MCF 10A (cell line): ENCODE measurements around the gene SEC63. TPM values are rescaled to one million over a fixed set of nuclear protein-coding genes. Genes with fewer than 3 reads are reported as not detected.

ENCODE experiments used
- BruUV-seq: library from RNA; stranded (reverse); fragments of 400-500 nt; replicated peaks from 2 replicates; lab custom pipeline; 2021; lab: Mats Ljungman, UMichigan
- CTCF ChIA-PET: fragments of 300-600 bp; sonication (Branson Sonifier 250); formaldehyde crosslinking; extraction: SDS; loops from one replicate; lab custom pipeline; 2021; ENCODE audit warnings: antibody characterized with exemption, inconsistent platforms; lab: Yijun Ruan, JAX
- POLR2A ChIA-PET: fragments of 300-600, 350-650 bp; sonication (Branson Sonifier 250); formaldehyde crosslinking; extraction: SDS; loops from one replicate; lab custom pipeline; 2020; ENCODE audit warnings: antibody characterized with exemption, inconsistent platforms; lab: Yijun Ruan, JAX
- DNase-seq: peaks from one replicate; pipeline ENCODE4 v3.0.0-alpha.2; 2018; ENCODE audit not compliant: unreplicated experiment
- H3K27ac Mint-ChIP-seq: one replicate; pipeline ENCODE4 v1.8.0; 2022; ENCODE audit warnings: mild to moderate bottlenecking, low read depth, mixed read lengths; ENCODE audit not compliant: unreplicated experiment
- H3K27me3 Mint-ChIP-seq: one replicate; pipeline ENCODE4 v1.8.0; 2022; ENCODE audit warnings: mixed read lengths; ENCODE audit not compliant: insufficient read depth, unreplicated experiment
- H3K36me3 Mint-ChIP-seq: one replicate; pipeline ENCODE4 v1.8.0; 2022; ENCODE audit warnings: mild to moderate bottlenecking, moderate library complexity, mixed read lengths; ENCODE audit not compliant: insufficient read depth, unreplicated experiment
- H3K4me1 Mint-ChIP-seq: one replicate; pipeline ENCODE4 v1.8.0; 2022; ENCODE audit warnings: mixed read lengths; ENCODE audit not compliant: insufficient read depth, unreplicated experiment
- H3K4me3 Mint-ChIP-seq: one replicate; pipeline ENCODE4 v1.8.0; 2022; ENCODE audit warnings: mild to moderate bottlenecking, moderate library complexity, mixed read lengths; ENCODE audit not compliant: unreplicated experiment
- H3K9me3 Mint-ChIP-seq: one replicate; pipeline ENCODE4 v1.8.0; 2022; ENCODE audit warnings: mixed read lengths; ENCODE audit not compliant: unreplicated experiment
- CTCF ChIP-seq: fragments of 200-600 bp; IDR thresholded peaks from one replicate; pipeline ENCODE4 v1.8.0; 2022; ENCODE audit warnings: antibody characterized with exemption, mild to moderate bottlenecking; ENCODE audit not compliant: unreplicated experiment
- intact Hi-C: fragments of 100-400 bp; cut with micrococcal nuclease; formaldehyde crosslinking; loops from 2 replicates; pipeline ENCODE4 v1.14.1; 2022
- total RNA-seq: library from RNA; stranded (reverse); gene quantifications from 2 replicates; pipeline ENCODE4 v1.2.3, GENCODE V29; 2022

Gene SEC63
- total RNA-seq, 1 experiment from 2014 or later = 204 TPM

DNA sequence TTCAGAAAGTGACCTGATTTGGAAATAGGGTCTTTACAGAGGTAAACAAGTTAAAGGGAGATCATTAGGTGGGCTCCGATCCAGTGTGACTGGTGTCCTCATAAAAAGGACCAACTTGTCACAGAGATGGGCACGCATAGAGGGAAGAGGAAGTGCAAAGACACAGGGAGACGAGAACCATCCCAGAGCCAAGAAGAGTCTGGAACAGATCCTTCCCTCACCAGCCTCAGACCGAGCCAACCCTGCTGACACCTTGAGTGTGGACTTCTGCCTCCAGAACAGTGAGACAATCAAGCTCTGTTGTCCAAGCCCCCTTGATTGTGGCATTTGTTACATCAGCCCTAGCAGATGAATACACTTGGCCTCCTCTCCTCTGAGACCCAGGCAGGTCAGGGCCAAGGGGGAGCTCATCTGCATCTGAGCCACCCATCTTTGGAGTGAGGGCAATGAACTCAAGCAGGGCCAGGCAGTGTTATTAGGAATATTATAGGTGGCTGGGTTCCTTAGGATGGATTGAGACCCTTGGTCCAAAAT is 111.7 kb downstream of the SEC63 start:
- Mint-ChIP-seq H3K9me3 (no peaks in the 10 kb centered on the region), H3K4me3 (no peak overlapping the region), H3K4me1 (no peaks in the 10 kb centered on the region), H3K27ac (no peak overlapping the region), H3K27me3 (no peaks in the 10 kb centered on the region), H3K36me3 (no peaks in the 10 kb centered on the region)
- TF ChIP-seq CTCF = no peak
- no TSS peak for BruUV-seq
- intact Hi-C loops = no loop called here
- POLR2A ChIA-PET = interaction anchor here (0.6 to 1.2 kb wide), 2 partner anchors 25 to 137 kb away, joined by 3 to 5 read pairs; no protein-coding TSS in a partner anchor
- DNase-seq = no peak
- CTCF ChIA-PET = interaction anchor here (0.6 to 4.2 kb wide), 11 partner anchors 10 to 776 kb away, joined by 3 to 80 read pairs (median 18); partner anchors contain the start of gene SCML4

- Mint-ChIP-seq H3K36me3 (no peaks in the 10 kb centered on the region), H3K27me3 (no peaks in the 10 kb centered on the region), H3K4me1 (no peaks in the 10 kb centered on the region), H3K4me3 (no peak overlapping the region), H3K27ac (no peak overlapping the region), H3K9me3 (no peaks in the 10 kb centered on the region)
- CTCF ChIA-PET = interaction anchor here (1.0 to 4.2 kb wide), 6 partner anchors 10 to 171 kb away, joined by 3 to 80 read pairs (median 24); no protein-coding TSS in a partner anchor
- POLR2A ChIA-PET = no interaction called here
- BruUV-seq = no TSS peak
- DNase-seq = no peak
- intact Hi-C loops = no loop called here
- no peak for TF ChIP-seq CTCF
Observed at GRCh38 chr6:107845777-107846176, 112.2 kb downstream of the SEC63 start.

DNA sequence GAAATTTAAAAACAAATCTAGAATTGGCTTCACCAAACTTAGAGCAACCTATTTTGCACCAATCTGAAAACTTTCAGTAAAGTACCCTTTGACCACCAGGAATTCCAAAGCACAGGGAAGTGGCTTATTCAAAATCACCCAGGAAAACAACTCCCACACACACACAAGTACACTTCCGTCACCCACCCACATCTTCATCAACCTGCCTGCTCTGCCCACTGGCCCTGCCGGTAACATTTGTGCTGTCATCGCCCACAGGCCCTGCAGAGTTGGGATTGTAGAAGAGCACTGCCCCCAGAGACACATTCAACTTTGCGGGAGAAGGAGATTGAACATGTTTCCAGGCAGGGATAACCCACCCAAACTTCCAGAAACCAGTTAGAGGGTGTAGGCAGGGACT is 114.6 kb downstream of the SEC63 start:
- ChIA-PET POLR2A (interaction anchor here (0.6 kb wide), 1 partner anchor 77 kb away, joined by 3 read pairs; no protein-coding TSS in a partner anchor), CTCF (interaction anchor here (0.7 kb wide), 1 partner anchor 354 kb away, joined by 3 read pairs; no protein-coding TSS in a partner anchor)
- Mint-ChIP-seq H3K4me1 (no peaks in the 10 kb centered on the region), H3K36me3 (no peaks in the 10 kb centered on the region), H3K27me3 (no peaks in the 10 kb centered on the region), H3K4me3 (no peak overlapping the region), H3K9me3 (no peaks in the 10 kb centered on the region), H3K27ac (no peak overlapping the region)
- intact Hi-C loops = no loop called here
- no peak for TF ChIP-seq CTCF
- no peak for DNase-seq
- BruUV-seq = no TSS peak

- CTCF ChIA-PET = interaction anchor here (0.7 to 1.6 kb wide), 3 partner anchors 8 to 137 kb away, joined by 3 to 4 read pairs (median 3); no protein-coding TSS in a partner anchor
- TF ChIP-seq CTCF = no peak
- Mint-ChIP-seq H3K4me3 (no peak overlapping the region), H3K36me3 (no peaks in the 10 kb centered on the region), H3K27me3 (no peaks in the 10 kb centered on the region), H3K9me3 (no peaks in the 10 kb centered on the region), H3K4me1 (no peaks in the 10 kb centered on the region), H3K27ac (no peak overlapping the region)
- no TSS peak for BruUV-seq
- DNase-seq = no peak
- intact Hi-C loops = no loop called here
- POLR2A ChIA-PET = interaction anchor here (0.9 kb wide), 1 partner anchor 20 kb away, joined by 4 read pairs; no protein-coding TSS in a partner anchor
Observed at GRCh38 chr6:107841275-107841670, 116.7 kb downstream of the SEC63 start.
